ENCODE results near the gene ZNF462. TPM values are rescaled to one million over a fixed set of nuclear protein-coding genes. Genes with fewer than 3 reads are reported as not detected.

Gene ZNF462
- total RNA-seq, 3 donors from 2014 or later (not counting 1 experiment from before 2014, with no cell fraction given) = 0.33 to 0.93 (median 0.35) TPM

DNA sequence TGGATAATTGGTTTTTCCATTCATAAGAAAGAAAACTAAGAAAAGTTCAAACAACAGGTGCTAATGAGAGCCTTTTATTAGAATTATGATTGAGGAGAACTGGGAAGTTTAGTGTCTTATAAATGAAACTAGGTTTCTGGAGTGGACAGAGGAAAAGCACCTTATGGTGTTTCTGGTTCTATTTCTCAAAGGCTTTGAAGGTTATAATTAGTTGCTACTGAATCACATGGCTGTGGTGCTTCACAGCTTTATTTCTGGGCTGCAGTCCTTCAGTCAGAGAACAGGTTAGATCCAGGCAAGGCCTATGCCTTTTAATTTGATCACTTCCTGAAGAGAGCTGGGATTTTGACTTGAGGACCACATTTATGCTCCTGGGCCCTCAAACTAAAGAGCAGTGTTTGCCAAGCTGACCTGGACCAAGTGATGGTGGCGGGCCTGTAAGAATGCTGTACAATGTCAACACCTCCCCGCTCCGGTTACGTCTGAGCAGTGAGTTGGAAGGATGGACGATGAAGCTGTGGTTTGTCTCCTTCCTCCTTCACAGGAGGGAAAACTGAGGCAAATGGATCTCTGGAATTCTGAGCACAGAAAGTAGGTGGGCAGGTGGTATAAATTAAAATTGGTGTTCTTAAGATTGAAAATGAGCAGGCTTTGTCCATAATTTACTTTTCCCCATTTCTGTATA, 56.0 kb downstream of the ZNF462 start:
- no peak overlapping the region for H3K4me3 Mint-ChIP-seq
- 94% methylated on average over 5 of the region's 5 CpGs for WGBS (ENCODE audit: insufficient coverage)
- ATAC-seq = no peak

DNA sequence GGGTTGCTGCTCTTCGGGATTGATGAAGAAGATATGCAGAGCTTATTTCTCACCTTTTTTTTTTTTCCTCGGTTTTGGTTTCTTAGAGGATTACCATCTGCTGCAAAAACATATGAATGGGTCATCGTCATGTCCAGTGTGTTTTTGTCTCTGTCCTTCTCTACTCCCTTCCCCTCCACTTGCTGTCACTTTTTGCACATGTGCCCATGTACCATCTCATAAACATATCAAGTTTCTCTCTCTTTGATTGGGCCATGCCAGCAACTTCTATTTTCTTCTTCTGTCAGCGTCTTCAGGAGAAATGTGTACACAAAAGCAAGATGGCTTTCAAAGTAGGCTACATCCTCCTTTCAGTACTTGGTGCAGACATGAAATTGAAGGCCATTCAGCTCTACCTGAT, 57.1 kb downstream of the ZNF462 start:
- no peak overlapping the region for H3K4me3 Mint-ChIP-seq
- H3K4me1 Mint-ChIP-seq = peaks cover 11 to 17% of the 10 kb centered on the region in 2 donors
- intact Hi-C loops (cut with micrococcal nuclease) = no loop called here
- H3K4me3 ChIP-seq (ENCODE audit: low read length) = no peak overlapping the region
- TF ChIP-seq, protein P1, sequence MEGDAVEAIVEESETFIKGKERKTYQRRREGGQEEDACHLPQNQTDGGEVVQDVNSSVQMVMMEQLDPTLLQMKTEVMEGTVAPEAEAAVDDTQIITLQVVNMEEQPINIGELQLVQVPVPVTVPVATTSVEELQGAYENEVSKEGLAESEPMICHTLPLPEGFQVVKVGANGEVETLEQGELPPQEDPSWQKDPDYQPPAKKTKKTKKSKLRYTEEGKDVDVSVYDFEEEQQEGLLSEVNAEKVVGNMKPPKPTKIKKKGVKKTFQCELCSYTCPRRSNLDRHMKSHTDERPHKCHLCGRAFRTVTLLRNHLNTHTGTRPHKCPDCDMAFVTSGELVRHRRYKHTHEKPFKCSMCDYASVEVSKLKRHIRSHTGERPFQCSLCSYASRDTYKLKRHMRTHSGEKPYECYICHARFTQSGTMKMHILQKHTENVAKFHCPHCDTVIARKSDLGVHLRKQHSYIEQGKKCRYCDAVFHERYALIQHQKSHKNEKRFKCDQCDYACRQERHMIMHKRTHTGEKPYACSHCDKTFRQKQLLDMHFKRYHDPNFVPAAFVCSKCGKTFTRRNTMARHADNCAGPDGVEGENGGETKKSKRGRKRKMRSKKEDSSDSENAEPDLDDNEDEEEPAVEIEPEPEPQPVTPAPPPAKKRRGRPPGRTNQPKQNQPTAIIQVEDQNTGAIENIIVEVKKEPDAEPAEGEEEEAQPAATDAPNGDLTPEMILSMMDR (IDR thresholded peaks at IDR 0.05) = no peak
- DNase-seq (no peak), ATAC-seq (no peak)
- no peaks in the 10 kb centered on the region for H3K9me3 Mint-ChIP-seq
- no peaks in the 10 kb centered on the region for H3K9me3 ChIP-seq (ENCODE audit: control insufficient read depth, insufficient read depth, low read length)
- no peak overlapping the region for H3K27ac ChIP-seq (ENCODE audit: low read length)
- H3K36me3 Mint-ChIP-seq = no peaks in the 10 kb centered on the region
- peaks cover 17% of the 10 kb centered on the region for H3K4me1 ChIP-seq (ENCODE audit: control insufficient read depth, insufficient read depth, low read length)
- no peaks in the 10 kb centered on the region for H3K36me3 ChIP-seq (ENCODE audit: control insufficient read depth, insufficient read depth, low read length)
- H3K27ac Mint-ChIP-seq = no peak overlapping the region
- no peaks in the 10 kb centered on the region for H3K27me3 ChIP-seq (ENCODE audit: control insufficient read depth, insufficient read depth, low read length)
- 59% methylated on average over 4 of the region's 4 CpGs for WGBS (ENCODE audit: insufficient coverage)
- H3K27me3 Mint-ChIP-seq (ENCODE audit: low read depth in 2 of 2) = peaks cover 0 to 2% of the 10 kb centered on the region in 2 donors

More for the DNA sequence above, 56.0 kb downstream of the ZNF462 start:
- H3K36me3 Mint-ChIP-seq = no peaks in the 10 kb centered on the region
- TF ChIP-seq, protein P1 (IDR thresholded peaks at IDR 0.05) = no peak
- H3K27ac Mint-ChIP-seq = no peak overlapping the region
- Histone ChIP-seq H3K9me3 (ENCODE audit: control insufficient read depth, insufficient read depth, low read length) (no peaks in the 10 kb centered on the region), H3K4me3 (ENCODE audit: low read length) (no peak overlapping the region), H3K27ac (ENCODE audit: low read length) (no peak overlapping the region), H3K36me3 (ENCODE audit: control insufficient read depth, insufficient read depth, low read length) (no peaks in the 10 kb centered on the region), H3K4me1 (ENCODE audit: control insufficient read depth, insufficient read depth, low read length) (peaks cover 17% of the 10 kb centered on the region), H3K27me3 (ENCODE audit: control insufficient read depth, insufficient read depth, low read length) (no peaks in the 10 kb centered on the region)
- peaks cover 0 to 2% of the 10 kb centered on the region in 2 donors for H3K9me3 Mint-ChIP-seq
- intact Hi-C loops (cut with micrococcal nuclease) = no loop called here
- DNase-seq = no peak
- peaks cover 0 to 5% of the 10 kb centered on the region in 2 donors for H3K27me3 Mint-ChIP-seq (ENCODE audit: low read depth in 2 of 2)
- H3K4me1 Mint-ChIP-seq = peaks cover 11 to 17% of the 10 kb centered on the region in 2 donors

DNA sequence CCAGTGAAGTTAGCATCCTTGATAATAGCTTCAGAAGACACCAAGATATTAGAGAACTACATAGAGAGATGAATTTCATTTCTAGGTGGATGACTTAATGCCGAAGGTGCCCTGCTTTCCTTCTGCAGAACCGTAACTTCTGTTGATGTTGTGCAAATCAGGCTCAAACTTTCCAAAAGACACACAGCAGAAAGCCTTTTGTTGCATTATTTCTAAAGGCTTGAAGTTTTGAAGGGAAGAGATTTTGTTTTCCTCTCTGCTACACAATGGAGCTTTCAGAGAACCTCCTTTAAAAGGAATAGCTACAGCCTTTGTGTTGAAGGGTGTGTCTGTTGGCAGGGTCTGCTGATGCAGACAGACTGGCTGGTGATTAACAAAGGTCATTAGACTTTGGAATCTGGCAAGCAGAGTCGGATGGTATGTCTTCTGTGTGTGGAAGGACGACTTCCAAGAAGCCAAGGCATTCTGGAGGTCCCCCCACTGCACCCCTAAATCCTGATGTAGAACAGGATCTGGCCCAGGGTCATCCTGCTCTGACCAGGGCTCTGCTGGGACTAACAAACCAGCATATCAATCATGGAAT, 57.8 kb downstream of the ZNF462 start:
- Histone ChIP-seq H3K4me3 (ENCODE audit: low read length) (no peak overlapping the region), H3K4me1 (ENCODE audit: control insufficient read depth, insufficient read depth, low read length) (peaks cover 17% of the 10 kb centered on the region), H3K9me3 (ENCODE audit: control insufficient read depth, insufficient read depth, low read length) (peaks cover 3% of the 10 kb centered on the region), H3K27ac (ENCODE audit: low read length) (peak overlapping the region; percentile 10), H3K27me3 (ENCODE audit: control insufficient read depth, insufficient read depth, low read length) (no peaks in the 10 kb centered on the region), H3K36me3 (ENCODE audit: control insufficient read depth, insufficient read depth, low read length) (no peaks in the 10 kb centered on the region)
- DNase-seq = no peak
- peaks cover 0 to 2% of the 10 kb centered on the region in 2 donors for H3K27me3 Mint-ChIP-seq (ENCODE audit: low read depth in 2 of 2)
- H3K4me3 Mint-ChIP-seq = no peak overlapping the region
- no peaks in the 10 kb centered on the region for H3K36me3 Mint-ChIP-seq
- 92% methylated on average over 4 of the region's 4 CpGs for WGBS (ENCODE audit: insufficient coverage)
- ATAC-seq = no peak
- intact Hi-C loops (cut with micrococcal nuclease) = no loop called here
- TF ChIP-seq, protein P1 (IDR thresholded peaks at IDR 0.05) = no peak
- peak overlapping the region; percentile 42 to 82 for H3K27ac Mint-ChIP-seq
- peaks cover 0 to under 1% of the 10 kb centered on the region in 2 donors for H3K9me3 Mint-ChIP-seq
- H3K4me1 Mint-ChIP-seq = peaks cover 11 to 17% of the 10 kb centered on the region in 2 donors
